ENCODE measurements around the gene PCDHA7. TPM values are rescaled to one million over a fixed set of nuclear protein-coding genes. Genes with fewer than 3 reads are reported as not detected.
A peak's percentile ranks its signal among the peaks of the same experiment; 100 is the strongest.
"Not testable (repeated sequence)": the region's sequence is repeated elsewhere in the genome, so short reads cannot be mapped to it uniquely, and the experiment has no call there.

The PCDHA7 gene, protein sequence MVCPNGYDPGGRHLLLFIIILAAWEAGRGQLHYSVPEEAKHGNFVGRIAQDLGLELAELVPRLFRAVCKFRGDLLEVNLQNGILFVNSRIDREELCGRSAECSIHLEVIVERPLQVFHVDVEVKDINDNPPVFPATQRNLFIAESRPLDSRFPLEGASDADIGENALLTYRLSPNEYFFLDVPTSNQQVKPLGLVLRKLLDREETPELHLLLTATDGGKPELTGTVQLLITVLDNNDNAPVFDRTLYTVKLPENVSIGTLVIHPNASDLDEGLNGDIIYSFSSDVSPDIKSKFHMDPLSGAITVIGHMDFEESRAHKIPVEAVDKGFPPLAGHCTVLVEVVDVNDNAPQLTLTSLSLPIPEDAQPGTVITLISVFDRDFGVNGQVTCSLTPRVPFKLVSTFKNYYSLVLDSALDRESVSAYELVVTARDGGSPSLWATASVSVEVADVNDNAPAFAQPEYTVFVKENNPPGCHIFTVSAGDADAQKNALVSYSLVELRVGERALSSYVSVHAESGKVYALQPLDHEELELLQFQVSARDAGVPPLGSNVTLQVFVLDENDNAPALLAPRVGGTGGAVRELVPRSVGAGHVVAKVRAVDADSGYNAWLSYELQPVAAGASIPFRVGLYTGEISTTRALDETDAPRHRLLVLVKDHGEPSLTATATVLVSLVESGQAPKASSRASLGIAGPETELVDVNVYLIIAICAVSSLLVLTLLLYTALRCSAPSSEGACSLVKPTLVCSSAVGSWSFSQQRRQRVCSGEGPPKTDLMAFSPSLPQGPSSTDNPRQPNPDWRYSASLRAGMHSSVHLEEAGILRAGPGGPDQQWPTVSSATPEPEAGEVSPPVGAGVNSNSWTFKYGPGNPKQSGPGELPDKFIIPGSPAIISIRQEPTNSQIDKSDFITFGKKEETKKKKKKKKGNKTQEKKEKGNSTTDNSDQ
- 15.5 TPM for total RNA-seq

- DNase-seq (ENCODE audit: low spot score in 2 of 2) (peak in 1 of 2 donors; percentile 48), FAIRE-seq (no peak)
Observed at GRCh38 chr5:140833993-140834392, at the start of gene PCDHA7. Gene PCDHA7 (plus strand): TSS chr5:140834269. CDS start chr5:140834384, 115 bp downstream.

- DNase-seq (ENCODE audit: low spot score in 2 of 2) (peak in 1 of 2 donors; percentile 24), FAIRE-seq (no peak)
Observed at GRCh38 chr5:140785905-140786686, 48.0 kb upstream of the PCDHA7 start, which contains the start of gene PCDHA1. Gene PCDHA1 (plus strand): TSS chr5:140786140.

GRCh38 chr5:140787422-140787821 lies 46.6 kb upstream of the PCDHA7 start:
- not testable (repeated sequence) for DNase-seq (ENCODE audit: low spot score in 2 of 2); FAIRE-seq

- not testable (repeated sequence) for DNase-seq (ENCODE audit: low spot score in 2 of 2); FAIRE-seq
Observed at GRCh38 chr5:140787849-140788504, 46.1 kb upstream of the PCDHA7 start.

DNA sequence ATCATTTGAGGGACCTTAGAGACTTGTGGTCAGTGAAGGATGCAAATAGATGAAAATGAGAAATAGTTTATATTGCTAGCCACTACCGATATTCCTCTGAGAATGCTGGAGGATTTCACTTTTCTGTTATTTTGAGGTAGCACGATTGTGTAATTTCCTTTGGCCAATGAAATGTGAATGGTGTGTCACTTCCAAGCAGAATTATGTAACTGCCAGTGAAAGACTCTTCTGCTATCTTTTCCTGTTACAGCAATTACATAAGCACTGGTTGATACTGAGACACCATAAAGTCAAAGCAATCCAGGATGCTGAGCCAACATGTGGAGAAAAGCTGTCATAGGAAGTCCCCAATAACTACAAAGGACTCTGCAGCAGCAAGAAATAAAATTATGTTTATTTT lies 43.0 kb upstream of the PCDHA7 start:
- FAIRE-seq = no peak

DNA sequence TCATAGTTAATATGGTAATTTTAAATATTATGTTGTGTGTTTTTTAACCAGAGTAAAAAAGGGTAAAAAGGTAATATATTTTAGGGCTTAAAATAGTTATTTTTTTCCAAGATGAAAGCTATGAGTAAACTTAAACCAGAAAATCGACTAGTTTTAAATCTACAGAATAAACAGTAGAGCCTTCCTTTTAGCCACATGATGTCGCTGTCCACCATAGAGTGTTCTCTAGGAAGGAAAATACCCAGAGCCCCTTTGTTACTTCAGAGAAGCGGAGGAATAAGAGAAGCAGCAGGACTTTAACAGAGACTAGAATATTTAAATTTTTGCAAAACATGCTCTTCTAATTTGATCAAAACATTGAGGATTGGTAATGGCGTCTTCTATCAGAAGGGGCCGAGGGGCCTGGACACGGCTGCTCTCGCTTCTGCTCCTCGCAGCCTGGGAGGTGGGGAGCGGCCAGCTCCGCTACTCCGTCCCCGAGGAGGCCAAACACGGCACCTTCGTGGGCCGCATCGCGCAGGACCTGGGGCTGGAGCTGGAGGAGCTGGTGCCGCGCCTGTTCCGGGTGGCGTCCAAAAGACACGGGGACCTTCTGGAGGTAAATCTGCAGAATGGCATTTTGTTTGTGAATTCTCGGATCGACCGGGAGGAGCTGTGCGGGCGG lies 39.3 kb upstream of the PCDHA7 start, which contains the start of gene PCDHA2:
Gene PCDHA2 (plus strand): TSS at position 258 of the 664 bp plus-strand sequence.
- DNase-seq (ENCODE audit: low spot score in 2 of 2) = peak in 1 of 2 donors; percentile 53
- FAIRE-seq = peak; percentile 28

More for the DNA sequence above, 43.0 kb upstream of the PCDHA7 start:
- DNase-seq (ENCODE audit: low spot score in 2 of 2) = no peak

GRCh38 chr5:140795259-140795641 lies 38.8 kb upstream of the PCDHA7 start:
- no peak for FAIRE-seq
- peak in 1 of 2 donors; percentile 47 for DNase-seq (ENCODE audit: low spot score in 2 of 2)

GRCh38 chr5:140796072-140796717 lies 37.9 kb upstream of the PCDHA7 start:
- not testable (repeated sequence) for FAIRE-seq; DNase-seq (ENCODE audit: low spot score in 2 of 2)

GRCh38 chr5:140796718-140797095 lies 37.4 kb upstream of the PCDHA7 start:
- DNase-seq (ENCODE audit: low spot score in 2 of 2) (no peak), FAIRE-seq (no peak)

GRCh38 chr5:140800816-140801493 lies 33.1 kb upstream of the PCDHA7 start, which contains the start of gene PCDHA3:
Gene PCDHA3 (plus strand): TSS chr5:140801057.
- DNase-seq (ENCODE audit: low spot score in 2 of 2) (peak in 1 of 2 donors; percentile 54), FAIRE-seq (no peak)

GRCh38 chr5:140801494-140801841 lies 32.6 kb upstream of the PCDHA7 start:
- DNase-seq (ENCODE audit: low spot score in 2 of 2) = peak in 1 of 2 donors; percentile 59
- FAIRE-seq = no peak

DNA sequence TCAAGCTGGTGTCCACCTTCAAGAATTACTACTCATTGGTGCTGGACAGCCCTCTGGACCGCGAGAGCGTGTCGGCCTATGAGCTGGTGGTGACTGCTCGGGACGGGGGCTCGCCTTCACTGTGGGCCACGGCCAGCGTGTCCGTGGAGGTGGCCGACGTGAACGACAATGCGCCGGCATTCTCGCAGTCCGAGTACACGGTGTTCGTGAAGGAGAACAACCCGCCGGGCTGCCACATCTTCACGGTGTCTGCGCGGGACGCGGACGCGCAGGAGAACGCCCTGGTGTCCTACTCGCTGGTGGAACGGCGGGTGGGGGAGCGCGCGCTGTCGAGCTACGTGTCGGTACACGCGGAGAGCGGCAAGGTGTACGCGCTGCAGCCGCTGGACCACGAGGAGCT lies 31.7 kb upstream of the PCDHA7 start:
- DNase-seq (ENCODE audit: low spot score in 2 of 2); FAIRE-seq: not testable (repeated sequence)

GRCh38 chr5:140802781-140803271 lies 31.2 kb upstream of the PCDHA7 start:
- FAIRE-seq = no peak
- DNase-seq (ENCODE audit: low spot score in 2 of 2) = no peak

- FAIRE-seq = no peak
- no peak for DNase-seq (ENCODE audit: low spot score in 2 of 2)
Observed at GRCh38 chr5:140806834-140807775, 27.0 kb upstream of the PCDHA7 start, which contains the start of gene PCDHA4. Gene PCDHA4 (plus strand): TSS chr5:140807068.

GRCh38 chr5:140808241-140808888 lies 25.7 kb upstream of the PCDHA7 start:
- FAIRE-seq; DNase-seq (ENCODE audit: low spot score in 2 of 2): not testable (repeated sequence)

GRCh38 chr5:140808889-140809291 lies 25.2 kb upstream of the PCDHA7 start:
- FAIRE-seq (no peak), DNase-seq (ENCODE audit: low spot score in 2 of 2) (no peak)

Data from frontal cortex (tissue), 4 donors.